ENCODE measurements around the gene CDC42EP3.

DNA sequence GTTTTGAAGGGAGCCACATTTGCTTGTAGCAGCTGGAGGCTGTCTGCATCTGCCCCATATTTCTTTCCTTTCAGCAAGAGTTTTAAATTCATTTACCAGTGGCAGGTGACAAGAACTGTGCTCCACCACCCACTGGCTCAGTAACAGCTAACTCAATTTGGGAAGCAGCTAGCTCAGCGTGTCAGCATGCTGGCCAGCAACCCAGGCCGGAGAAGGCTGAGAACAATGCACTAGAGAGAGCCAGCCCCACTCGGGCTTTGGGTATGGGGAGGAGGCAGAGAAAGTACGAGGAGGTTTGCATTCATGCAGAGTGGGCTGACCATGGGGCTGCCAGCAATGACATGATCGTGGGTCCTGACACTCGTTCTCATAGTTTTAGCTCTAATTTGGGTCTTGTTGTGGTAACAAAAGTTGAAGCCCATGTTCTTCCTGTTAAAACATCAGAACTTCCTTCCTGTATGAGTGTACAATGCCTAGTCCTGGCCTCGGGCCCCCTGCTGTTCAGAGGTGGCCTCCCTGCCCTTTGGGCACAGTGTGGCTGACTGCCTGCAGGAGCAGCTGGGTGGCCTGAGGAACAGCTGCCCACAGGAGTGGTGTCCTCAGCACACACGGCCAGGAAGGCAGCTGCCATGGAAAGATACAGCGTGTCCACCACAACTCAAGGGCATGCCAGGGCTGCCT lies 23.0 kb downstream of the CDC42EP3 start:
- TF ChIP-seq, protein P1, sequence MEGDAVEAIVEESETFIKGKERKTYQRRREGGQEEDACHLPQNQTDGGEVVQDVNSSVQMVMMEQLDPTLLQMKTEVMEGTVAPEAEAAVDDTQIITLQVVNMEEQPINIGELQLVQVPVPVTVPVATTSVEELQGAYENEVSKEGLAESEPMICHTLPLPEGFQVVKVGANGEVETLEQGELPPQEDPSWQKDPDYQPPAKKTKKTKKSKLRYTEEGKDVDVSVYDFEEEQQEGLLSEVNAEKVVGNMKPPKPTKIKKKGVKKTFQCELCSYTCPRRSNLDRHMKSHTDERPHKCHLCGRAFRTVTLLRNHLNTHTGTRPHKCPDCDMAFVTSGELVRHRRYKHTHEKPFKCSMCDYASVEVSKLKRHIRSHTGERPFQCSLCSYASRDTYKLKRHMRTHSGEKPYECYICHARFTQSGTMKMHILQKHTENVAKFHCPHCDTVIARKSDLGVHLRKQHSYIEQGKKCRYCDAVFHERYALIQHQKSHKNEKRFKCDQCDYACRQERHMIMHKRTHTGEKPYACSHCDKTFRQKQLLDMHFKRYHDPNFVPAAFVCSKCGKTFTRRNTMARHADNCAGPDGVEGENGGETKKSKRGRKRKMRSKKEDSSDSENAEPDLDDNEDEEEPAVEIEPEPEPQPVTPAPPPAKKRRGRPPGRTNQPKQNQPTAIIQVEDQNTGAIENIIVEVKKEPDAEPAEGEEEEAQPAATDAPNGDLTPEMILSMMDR (conservative IDR thresholded peaks at IDR 0.05; ENCODE audit: low read depth in 2 of 2) = no peak
- no peak for TF ChIP-seq POLR2AphosphoS5 (IDR thresholded peaks at IDR 0.05; ENCODE audit: low read depth)
- TF ChIP-seq, protein P2, sequence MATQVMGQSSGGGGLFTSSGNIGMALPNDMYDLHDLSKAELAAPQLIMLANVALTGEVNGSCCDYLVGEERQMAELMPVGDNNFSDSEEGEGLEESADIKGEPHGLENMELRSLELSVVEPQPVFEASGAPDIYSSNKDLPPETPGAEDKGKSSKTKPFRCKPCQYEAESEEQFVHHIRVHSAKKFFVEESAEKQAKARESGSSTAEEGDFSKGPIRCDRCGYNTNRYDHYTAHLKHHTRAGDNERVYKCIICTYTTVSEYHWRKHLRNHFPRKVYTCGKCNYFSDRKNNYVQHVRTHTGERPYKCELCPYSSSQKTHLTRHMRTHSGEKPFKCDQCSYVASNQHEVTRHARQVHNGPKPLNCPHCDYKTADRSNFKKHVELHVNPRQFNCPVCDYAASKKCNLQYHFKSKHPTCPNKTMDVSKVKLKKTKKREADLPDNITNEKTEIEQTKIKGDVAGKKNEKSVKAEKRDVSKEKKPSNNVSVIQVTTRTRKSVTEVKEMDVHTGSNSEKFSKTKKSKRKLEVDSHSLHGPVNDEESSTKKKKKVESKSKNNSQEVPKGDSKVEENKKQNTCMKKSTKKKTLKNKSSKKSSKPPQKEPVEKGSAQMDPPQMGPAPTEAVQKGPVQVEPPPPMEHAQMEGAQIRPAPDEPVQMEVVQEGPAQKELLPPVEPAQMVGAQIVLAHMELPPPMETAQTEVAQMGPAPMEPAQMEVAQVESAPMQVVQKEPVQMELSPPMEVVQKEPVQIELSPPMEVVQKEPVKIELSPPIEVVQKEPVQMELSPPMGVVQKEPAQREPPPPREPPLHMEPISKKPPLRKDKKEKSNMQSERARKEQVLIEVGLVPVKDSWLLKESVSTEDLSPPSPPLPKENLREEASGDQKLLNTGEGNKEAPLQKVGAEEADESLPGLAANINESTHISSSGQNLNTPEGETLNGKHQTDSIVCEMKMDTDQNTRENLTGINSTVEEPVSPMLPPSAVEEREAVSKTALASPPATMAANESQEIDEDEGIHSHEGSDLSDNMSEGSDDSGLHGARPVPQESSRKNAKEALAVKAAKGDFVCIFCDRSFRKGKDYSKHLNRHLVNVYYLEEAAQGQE (IDR thresholded peaks at IDR 0.05; ENCODE audit: unreplicated experiment) = no peak
